Loucy (cell line): ENCODE results near the gene RPL12.

Experiments used
- CTCF ChIP-seq: fragments of 200-600 bp; sonication (generic); conservative IDR thresholded peaks from 2 replicates; pipeline ENCODE4 v1.5.1; 2014; ENCODE audit warnings: mild to moderate bottlenecking, antibody characterized with exemption, low read length
- EZH2phosphoT487 ChIP-seq: fragments of 200-600 bp; IDR thresholded peaks from 2 replicates; pipeline ENCODE4 v1.6.1; 2018; ENCODE audit warnings: antibody characterized with exemption, mild to moderate bottlenecking, moderate library complexity, borderline replicate concordance

GRCh38 chr9:127490535-127491230 is 39.5 kb upstream of the RPL12 start:
- no peak for TF ChIP-seq CTCF
- no peak for TF ChIP-seq EZH2phosphoT487
